Posterior cingulate gyrus (tissue), 11 donors: ENCODE data around the gene DOCK2.

Experiments
- DNase-seq, 10 donors: peaks; one replicate each; pipeline versions ENCODE4 v3.0.0 to v3.0.0-alpha.2; 2020 to 2021; ENCODE audit warnings: mixed read lengths in 3 of 10
- intact Hi-C: fragments of 100-400 bp; cut with DNase I; formaldehyde crosslinking; loops from one replicate; pipeline ENCODE4 v1.15.1; 2023

Gene DOCK2

GRCh38 chr5:170100066-170100943, 463.2 kb downstream of the DOCK2 start:
- intact Hi-C loops = loop anchor here (1.0 to 10.0 kb wide), 3 partner anchors 84 to 324 kb away; no protein-coding TSS in a partner anchor
- DNase-seq = peak in 9 of 10 donors; percentile 49 to 95 (median 80)

- DNase-seq = no peak
- intact Hi-C loops = loop anchor here (10.0 kb wide), 1 partner anchor 321 kb away; no protein-coding TSS in a partner anchor
Measured at GRCh38 chr5:170103447-170103846, 466.4 kb downstream of the DOCK2 start.

GRCh38 chr5:170104299-170104698, 467.2 kb downstream of the DOCK2 start:
- intact Hi-C loops = loop anchor here (10.0 kb wide), 1 partner anchor 321 kb away; no protein-coding TSS in a partner anchor
- no peak for DNase-seq

- DNase-seq = no peak
- intact Hi-C loops = loop anchor here (10.0 kb wide), 1 partner anchor 320 kb away; no protein-coding TSS in a partner anchor
Measured at GRCh38 chr5:170104710-170105109, 467.6 kb downstream of the DOCK2 start.

GRCh38 chr5:170105642-170106611, 468.9 kb downstream of the DOCK2 start, which contains the start of gene FOXI1:
FOXI1 (plus strand) TSS chr5:170105897; CDS start chr5:170105958, 61 bp downstream.
- intact Hi-C loops = loop anchor here (10.0 kb wide), 1 partner anchor 319 kb away; no protein-coding TSS in a partner anchor
- DNase-seq = no peak

- intact Hi-C loops = loop anchor here (10.0 kb wide), 1 partner anchor 317 kb away; no protein-coding TSS in a partner anchor
Measured at GRCh38 chr5:170107674-170108073, 470.6 kb downstream of the DOCK2 start.

GRCh38 chr5:170108266-170108785, 471.3 kb downstream of the DOCK2 start:
- intact Hi-C loops = loop anchor here (10.0 kb wide), 1 partner anchor 316 kb away; no protein-coding TSS in a partner anchor
- DNase-seq = no peak

More at GRCh38 chr5:170107674-170108073, 470.6 kb downstream of the DOCK2 start:
- DNase-seq = no peak

- DNase-seq = no peak
- intact Hi-C loops = loop anchor here (10.0 kb wide), 1 partner anchor 315 kb away; no protein-coding TSS in a partner anchor
Measured at GRCh38 chr5:170109059-170110031, 472.3 kb downstream of the DOCK2 start.

GRCh38 chr5:170110403-170111087, 473.5 kb downstream of the DOCK2 start:
- no peak for DNase-seq
- intact Hi-C loops = no loop called here

- intact Hi-C loops = no loop called here
- no peak for DNase-seq
Measured at GRCh38 chr5:170111088-170111785, 474.2 kb downstream of the DOCK2 start.

GRCh38 chr5:170112876-170113521, 475.9 kb downstream of the DOCK2 start:
- DNase-seq = no peak
- intact Hi-C loops = no loop called here

GRCh38 chr5:170113522-170113900, 476.4 kb downstream of the DOCK2 start:
- intact Hi-C loops = no loop called here
- DNase-seq = no peak

- intact Hi-C loops = no loop called here
- no peak for DNase-seq
Measured at GRCh38 chr5:170114271-170114670, 477.2 kb downstream of the DOCK2 start.

GRCh38 chr5:170115925-170116324, 478.9 kb downstream of the DOCK2 start:
- intact Hi-C loops = no loop called here
- no peak for DNase-seq

GRCh38 chr5:170117736-170118135, 480.7 kb downstream of the DOCK2 start:
- intact Hi-C loops = no loop called here
- DNase-seq = no peak

- intact Hi-C loops = no loop called here
- no peak for DNase-seq
Measured at GRCh38 chr5:170120576-170120975, 483.5 kb downstream of the DOCK2 start.

- DNase-seq = no peak
- intact Hi-C loops = no loop called here
Measured at GRCh38 chr5:170121321-170121720, 484.2 kb downstream of the DOCK2 start.
